Measurements from ENCODE around the gene ACBD4. TPM values are rescaled to one million over a fixed set of nuclear protein-coding genes. Genes with fewer than 3 reads are reported as not detected.

The ACBD4 gene
- total RNA-seq, 1 donor from 2014 or later, result 3.9 TPM

DNA sequence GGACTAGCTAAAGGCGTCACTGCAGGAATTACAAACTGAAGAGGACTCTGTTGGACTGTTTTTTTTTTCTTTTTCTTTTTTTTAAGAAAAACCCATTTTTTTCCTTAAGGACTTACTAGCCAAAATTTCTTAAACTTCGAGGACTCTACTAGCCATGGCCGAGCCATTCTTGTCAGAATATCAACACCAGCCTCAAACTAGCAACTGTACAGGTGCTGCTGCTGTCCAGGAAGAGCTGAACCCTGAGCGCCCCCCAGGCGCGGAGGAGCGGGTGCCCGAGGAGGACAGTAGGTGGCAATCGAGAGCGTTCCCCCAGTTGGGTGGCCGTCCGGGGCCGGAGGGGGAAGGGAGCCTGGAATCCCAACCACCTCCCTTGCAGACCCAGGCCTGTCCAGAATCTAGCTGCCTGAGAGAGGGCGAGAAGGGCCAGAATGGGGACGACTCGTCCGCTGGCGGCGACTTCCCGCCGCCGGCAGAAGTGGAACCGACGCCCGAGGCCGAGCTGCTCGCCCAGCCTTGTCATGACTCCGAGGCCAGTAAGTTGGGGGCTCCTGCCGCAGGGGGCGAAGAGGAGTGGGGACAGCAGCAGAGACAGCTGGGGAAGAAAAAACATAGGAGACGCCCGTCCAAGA, 13.7 kb downstream of the ACBD4 start:
- Histone ChIP-seq H3K4me1 (ENCODE audit: insufficient read depth, low read length) (peaks cover 18% of the 10 kb centered on the region), H4K20me1 (ENCODE audit: insufficient read depth, low read length) (peaks cover 34% of the 10 kb centered on the region), H3K9me3 (ENCODE audit: insufficient read depth, low read depth, low read length) (no peaks in the 10 kb centered on the region), H3K36me3 (ENCODE audit: insufficient read depth, low read length) (no peaks in the 10 kb centered on the region), H3K9ac (ENCODE audit: low read length) (peak overlapping the region; percentile 91), H3K4me3 (ENCODE audit: insufficient read depth, low read depth, low read length) (peak overlapping the region; percentile 94), H3K79me2 (ENCODE audit: insufficient read depth, low read length) (peaks cover 36% of the 10 kb centered on the region), H3K27me3 (ENCODE audit: insufficient read depth, low read length) (no peaks in the 10 kb centered on the region), H3K27ac (ENCODE audit: low read depth, low read length) (peak overlapping the region; percentile 77), H3K4me2 (ENCODE audit: low read length) (peak overlapping the region; percentile 94), H2AFZ (ENCODE audit: low read depth, low read length) (no peak overlapping the region)
- TF ChIP-seq, protein P1, sequence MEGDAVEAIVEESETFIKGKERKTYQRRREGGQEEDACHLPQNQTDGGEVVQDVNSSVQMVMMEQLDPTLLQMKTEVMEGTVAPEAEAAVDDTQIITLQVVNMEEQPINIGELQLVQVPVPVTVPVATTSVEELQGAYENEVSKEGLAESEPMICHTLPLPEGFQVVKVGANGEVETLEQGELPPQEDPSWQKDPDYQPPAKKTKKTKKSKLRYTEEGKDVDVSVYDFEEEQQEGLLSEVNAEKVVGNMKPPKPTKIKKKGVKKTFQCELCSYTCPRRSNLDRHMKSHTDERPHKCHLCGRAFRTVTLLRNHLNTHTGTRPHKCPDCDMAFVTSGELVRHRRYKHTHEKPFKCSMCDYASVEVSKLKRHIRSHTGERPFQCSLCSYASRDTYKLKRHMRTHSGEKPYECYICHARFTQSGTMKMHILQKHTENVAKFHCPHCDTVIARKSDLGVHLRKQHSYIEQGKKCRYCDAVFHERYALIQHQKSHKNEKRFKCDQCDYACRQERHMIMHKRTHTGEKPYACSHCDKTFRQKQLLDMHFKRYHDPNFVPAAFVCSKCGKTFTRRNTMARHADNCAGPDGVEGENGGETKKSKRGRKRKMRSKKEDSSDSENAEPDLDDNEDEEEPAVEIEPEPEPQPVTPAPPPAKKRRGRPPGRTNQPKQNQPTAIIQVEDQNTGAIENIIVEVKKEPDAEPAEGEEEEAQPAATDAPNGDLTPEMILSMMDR (IDR thresholded peaks at IDR 0.05; ENCODE audit: insufficient read depth, low read depth, low read length), result peak; percentile 48
- no peak for TF ChIP-seq EZH2 (IDR thresholded peaks at IDR 0.05; ENCODE audit: insufficient read depth, low read length)
- H3K27me3 Mint-ChIP-seq (ENCODE audit: low read depth, unreplicated experiment), result no peaks in the 10 kb centered on the region
- peak overlapping the region; percentile 88 for H3K27ac Mint-ChIP-seq (ENCODE audit: unreplicated experiment)
- H3K4me1 Mint-ChIP-seq (ENCODE audit: low read depth, unreplicated experiment), result peaks cover 9% of the 10 kb centered on the region
- DNase-seq (ENCODE audit: low read depth), result peak; percentile 62
- FAIRE-seq, result no peak
- H3K36me3 Mint-ChIP-seq (ENCODE audit: low read depth, unreplicated experiment), result peaks cover 3% of the 10 kb centered on the region
- no peaks in the 10 kb centered on the region for H3K9me3 Mint-ChIP-seq (ENCODE audit: unreplicated experiment)
- peak overlapping the region; percentile 98 for H3K4me3 Mint-ChIP-seq (ENCODE audit: unreplicated experiment)

DNA sequence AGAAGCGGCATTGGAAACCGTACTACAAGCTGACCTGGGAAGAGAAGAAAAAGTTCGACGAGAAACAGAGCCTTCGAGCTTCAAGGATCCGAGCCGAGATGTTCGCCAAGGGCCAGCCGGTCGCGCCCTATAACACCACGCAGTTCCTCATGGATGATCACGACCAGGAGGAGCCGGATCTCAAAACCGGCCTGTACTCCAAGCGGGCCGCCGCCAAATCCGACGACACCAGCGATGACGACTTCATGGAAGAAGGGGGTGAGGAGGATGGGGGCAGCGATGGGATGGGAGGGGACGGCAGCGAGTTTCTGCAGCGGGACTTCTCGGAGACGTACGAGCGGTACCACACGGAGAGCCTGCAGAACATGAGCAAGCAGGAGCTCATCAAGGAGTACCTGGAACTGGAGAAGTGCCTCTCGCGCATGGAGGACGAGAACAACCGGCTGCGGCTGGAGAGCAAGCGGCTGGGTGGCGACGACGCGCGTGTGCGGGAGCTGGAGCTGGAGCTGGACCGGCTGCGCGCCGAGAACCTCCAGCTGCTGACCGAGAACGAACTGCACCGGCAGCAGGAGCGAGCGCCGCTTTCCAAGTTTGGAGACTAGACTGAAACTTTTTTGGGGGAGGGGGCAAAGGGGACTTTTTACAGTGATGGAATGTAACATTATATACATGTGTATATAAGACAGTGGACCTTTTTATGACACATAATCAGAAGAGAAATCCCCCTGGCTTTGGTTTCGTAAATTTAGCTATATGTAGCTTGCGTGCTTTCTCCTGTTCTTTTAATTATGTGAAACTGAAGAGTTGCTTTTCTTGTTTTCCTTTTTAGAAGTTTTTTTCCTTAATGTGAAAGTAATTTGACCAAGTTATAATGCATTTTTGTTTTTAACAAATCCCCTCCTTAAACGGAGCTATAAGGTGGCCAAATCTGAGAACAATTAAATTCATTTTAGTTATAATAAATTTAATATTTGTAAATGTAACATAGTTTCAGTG, 14.5 kb downstream of the ACBD4 start:
- H3K9me3 Mint-ChIP-seq (ENCODE audit: unreplicated experiment), result no peaks in the 10 kb centered on the region
- peaks cover 9% of the 10 kb centered on the region for H3K4me1 Mint-ChIP-seq (ENCODE audit: low read depth, unreplicated experiment)
- H3K27me3 ChIP-seq (ENCODE audit: insufficient read depth, low read length), result no peaks in the 10 kb centered on the region
- DNase-seq (ENCODE audit: low read depth), result peak; percentile 34
- TF ChIP-seq EZH2 (IDR thresholded peaks at IDR 0.05; ENCODE audit: insufficient read depth, low read length), result no peak
- TF ChIP-seq, protein P1 (IDR thresholded peaks at IDR 0.05; ENCODE audit: insufficient read depth, low read depth, low read length), result no peak
- H3K4me3 Mint-ChIP-seq (ENCODE audit: unreplicated experiment), result peak overlapping the region; percentile 98
- peak overlapping the region; percentile 88 for H3K27ac Mint-ChIP-seq (ENCODE audit: unreplicated experiment)
- H3K36me3 Mint-ChIP-seq (ENCODE audit: low read depth, unreplicated experiment), result peaks cover 3% of the 10 kb centered on the region
- peaks cover 18% of the 10 kb centered on the region for H3K4me1 ChIP-seq (ENCODE audit: insufficient read depth, low read length)
- peak overlapping the region; percentile 94 for H3K4me3 ChIP-seq (ENCODE audit: insufficient read depth, low read depth, low read length)
- peak overlapping the region; percentile 19 for H2AFZ ChIP-seq (ENCODE audit: low read depth, low read length)
- no peaks in the 10 kb centered on the region for H3K36me3 ChIP-seq (ENCODE audit: insufficient read depth, low read length)
- H3K79me2 ChIP-seq (ENCODE audit: insufficient read depth, low read length), result peaks cover 36% of the 10 kb centered on the region
- H3K9ac ChIP-seq (ENCODE audit: low read length), result peak overlapping the region; percentile 91
- H3K9me3 ChIP-seq (ENCODE audit: insufficient read depth, low read depth, low read length), result no peaks in the 10 kb centered on the region
- H3K27ac ChIP-seq (ENCODE audit: low read depth, low read length), result peak overlapping the region; percentile 77
- FAIRE-seq, result no peak
- peak overlapping the region; percentile 94 for H3K4me2 ChIP-seq (ENCODE audit: low read length)
- no peaks in the 10 kb centered on the region for H3K27me3 Mint-ChIP-seq (ENCODE audit: low read depth, unreplicated experiment)
- H4K20me1 ChIP-seq (ENCODE audit: insufficient read depth, low read length), result peaks cover 34% of the 10 kb centered on the region
